ENCODE data around the gene C1orf52.

Gene C1orf52

DNA sequence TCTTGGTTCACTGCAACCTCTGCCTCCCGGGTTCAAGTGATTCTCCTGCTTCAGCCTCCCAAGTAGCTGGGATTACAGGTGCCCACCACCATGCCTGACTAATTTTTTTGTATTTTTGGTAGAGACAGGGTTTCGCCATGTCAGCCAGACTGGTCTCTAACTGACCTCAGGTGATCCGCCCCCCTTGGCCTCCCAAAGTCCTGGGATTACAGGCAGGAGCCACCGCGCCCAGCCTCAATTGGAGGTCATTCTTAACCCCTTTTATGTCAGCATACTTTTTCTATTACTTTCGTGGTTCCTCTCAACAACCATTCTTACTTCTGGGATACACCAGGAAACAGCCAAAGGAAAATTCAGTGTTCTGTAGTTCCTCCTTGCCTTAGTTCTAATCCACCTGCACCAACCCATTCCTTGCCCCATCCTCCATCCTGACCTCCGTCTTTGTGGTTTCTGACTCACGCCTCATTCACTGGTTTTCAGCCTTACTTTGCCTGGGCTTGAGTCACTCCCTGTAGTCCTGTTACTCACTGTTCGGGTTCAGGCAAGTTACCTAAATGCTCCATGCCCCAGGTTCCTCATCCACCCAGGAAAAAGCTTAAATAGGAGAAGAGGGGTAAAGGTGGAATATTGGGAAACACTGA, 29.9 kb upstream of the C1orf52 start:
- TF ChIP-seq ZNF274 (IDR thresholded peaks at IDR 0.05; ENCODE audit: low read depth, low read length) = no peak
- no peak overlapping the region for H3K4me3 ChIP-seq (ENCODE audit: low read length)

DNA sequence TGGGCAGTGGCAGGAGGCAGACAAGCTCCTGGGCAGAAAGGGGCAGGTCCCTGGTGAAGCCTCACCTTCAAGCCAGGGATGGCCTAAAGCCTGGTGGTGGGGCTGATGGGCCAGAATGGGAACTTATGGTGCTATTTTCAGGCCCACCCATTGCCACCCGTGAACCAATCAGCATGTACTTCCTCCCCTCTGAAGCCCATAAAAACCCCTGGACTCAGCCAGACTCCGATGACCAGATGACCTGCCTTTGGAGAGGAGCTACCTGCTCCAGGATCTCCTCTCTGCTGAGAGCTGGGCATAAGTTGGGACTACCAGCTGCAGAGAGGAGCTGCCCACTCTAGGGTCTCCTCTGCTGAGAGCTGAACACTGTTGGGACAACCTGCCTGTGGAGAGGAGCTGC, 24.7 kb upstream of the C1orf52 start:
- no peak for TF ChIP-seq ZNF274 (IDR thresholded peaks at IDR 0.05; ENCODE audit: low read depth, low read length)
- no peak overlapping the region for H3K4me3 ChIP-seq (ENCODE audit: low read length)

DNA sequence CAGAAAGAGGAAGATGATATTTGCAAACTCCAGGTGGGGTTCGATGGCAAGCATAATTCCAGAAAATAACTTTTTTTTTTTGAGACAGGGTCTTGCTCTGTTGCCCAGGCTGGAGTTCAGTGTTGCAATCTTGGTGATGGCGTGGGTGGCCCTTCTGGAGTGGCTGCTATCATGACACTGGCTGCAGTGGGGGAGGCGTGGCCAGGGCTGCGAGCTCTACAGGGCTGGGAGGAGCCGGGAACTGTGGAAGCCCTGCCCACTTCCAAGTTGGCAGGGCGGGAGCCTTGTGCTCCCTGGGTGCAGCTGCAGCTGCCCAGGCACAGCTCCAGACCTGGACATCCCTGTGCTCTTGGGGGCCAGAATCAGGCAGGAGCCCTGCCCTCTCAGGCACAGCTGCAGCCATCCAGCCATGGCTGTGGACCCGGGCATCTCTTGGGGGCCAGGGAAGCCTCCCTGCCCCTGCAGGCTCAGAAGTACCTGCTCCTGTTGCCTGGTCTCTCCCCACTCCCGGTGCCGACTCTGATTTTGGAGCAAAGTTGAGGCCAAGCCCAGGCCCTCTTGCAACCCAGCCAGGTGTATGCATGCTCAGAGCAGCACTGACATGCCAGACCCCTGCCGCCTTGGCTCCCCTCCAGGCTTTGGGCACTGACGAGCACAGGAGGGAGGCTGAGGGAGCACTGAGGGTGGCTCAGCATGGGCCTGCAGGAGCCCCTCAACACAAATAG, 24.2 kb upstream of the C1orf52 start:
- TF ChIP-seq ZNF274 (IDR thresholded peaks at IDR 0.05; ENCODE audit: low read depth, low read length) = no peak
- H3K4me3 ChIP-seq (ENCODE audit: low read length) = no peak overlapping the region

DNA sequence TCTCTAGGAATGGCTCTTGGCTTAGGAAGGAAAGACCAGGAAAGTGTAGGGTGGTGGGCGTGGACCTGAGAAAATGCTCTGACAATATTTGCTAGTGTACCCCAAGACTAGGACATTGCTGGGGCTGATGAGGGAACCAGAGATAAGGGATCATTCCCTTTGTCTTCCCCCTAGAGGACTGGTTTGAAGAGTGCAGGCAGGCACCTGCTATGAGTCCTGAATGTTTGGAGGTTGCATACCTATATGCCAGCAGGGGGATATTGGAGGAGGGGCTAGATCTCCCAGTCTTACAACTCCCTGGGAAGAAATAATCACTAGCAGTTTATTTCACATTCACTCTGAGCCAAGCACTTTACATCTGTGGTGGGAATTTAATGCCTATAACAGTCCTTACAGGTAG, 23.0 kb upstream of the C1orf52 start:
- H3K4me3 ChIP-seq (ENCODE audit: low read length) = no peak overlapping the region
- TF ChIP-seq ZNF274 (IDR thresholded peaks at IDR 0.05; ENCODE audit: low read depth, low read length) = no peak

DNA sequence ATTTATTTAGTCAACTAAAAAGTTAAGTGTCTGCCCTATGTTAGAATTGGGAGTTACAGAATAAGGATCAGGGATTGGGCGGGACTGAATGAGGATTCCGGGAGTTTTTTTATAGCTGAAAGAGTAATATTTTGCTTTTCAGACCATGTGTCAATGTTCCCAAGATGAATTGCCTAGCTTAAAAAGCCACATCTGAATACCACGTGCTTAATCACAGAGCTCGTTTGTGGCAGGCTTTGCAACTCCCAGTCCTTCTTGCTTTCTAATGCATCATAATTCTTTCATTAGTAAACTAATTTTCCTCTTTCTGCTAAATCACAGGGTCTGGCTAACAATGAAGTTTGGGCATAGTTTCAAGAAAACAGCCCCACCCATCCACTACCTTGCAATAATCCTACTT, 21.2 kb upstream of the C1orf52 start:
- TF ChIP-seq ZNF274 (IDR thresholded peaks at IDR 0.05; ENCODE audit: low read depth, low read length) = no peak
- no peak overlapping the region for H3K4me3 ChIP-seq (ENCODE audit: low read length)

DNA sequence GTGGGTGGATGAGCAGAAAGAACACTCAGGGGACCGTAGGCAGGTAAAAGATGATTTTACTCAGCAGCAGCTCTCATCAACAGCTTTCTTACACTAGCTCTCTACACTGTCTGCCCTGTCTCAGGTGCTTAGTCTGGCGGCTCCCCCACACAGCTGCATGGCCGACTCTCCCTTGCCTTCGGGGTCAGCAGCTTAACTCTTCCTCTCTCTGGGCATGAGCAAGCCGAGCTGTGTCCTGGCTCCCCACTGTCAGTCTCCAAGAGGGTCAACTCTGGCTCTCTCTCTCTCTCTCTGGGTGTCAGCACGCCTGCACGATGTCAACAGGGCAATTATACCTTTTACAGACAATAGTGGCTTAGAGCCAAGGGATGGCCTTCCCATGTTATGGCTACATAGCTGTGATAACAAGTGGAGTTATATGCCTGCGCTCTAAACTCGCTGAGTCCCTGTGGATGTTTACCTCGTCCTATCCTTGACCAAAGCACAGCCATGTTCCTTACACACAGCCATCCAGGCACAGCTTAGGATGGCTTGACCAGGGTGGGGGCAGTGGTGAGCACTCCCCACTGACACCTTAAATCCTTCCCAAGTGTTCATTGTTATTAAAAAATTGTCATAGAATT, 20.1 kb upstream of the C1orf52 start:
- no peak for TF ChIP-seq ZNF274 (IDR thresholded peaks at IDR 0.05; ENCODE audit: low read depth, low read length)
- no peak overlapping the region for H3K4me3 ChIP-seq (ENCODE audit: low read length)

DNA sequence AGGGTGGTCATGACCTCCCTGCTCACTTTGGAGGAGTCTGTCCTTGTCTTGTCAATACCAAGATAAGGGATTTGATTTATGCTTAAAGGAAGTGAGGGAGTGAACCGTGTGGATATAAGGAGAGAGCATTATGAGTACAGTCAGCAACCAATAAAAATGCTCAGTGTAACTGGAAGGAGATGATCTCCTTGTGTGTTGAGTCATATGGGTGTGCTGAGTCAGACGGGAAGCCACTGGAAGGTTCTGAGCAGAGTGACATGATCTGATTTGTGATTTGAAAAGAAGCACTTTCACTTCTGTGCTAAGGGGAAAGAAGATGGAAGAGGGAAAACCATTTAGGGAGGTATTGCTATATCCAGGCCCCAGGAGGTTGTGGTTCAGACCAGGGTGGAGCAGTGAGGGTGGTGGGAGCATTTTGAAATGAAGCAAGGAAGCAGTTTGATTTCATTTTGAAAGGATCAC, 19.4 kb upstream of the C1orf52 start:
- H3K4me3 ChIP-seq (ENCODE audit: low read length) = no peak overlapping the region
- no peak for TF ChIP-seq ZNF274 (IDR thresholded peaks at IDR 0.05; ENCODE audit: low read depth, low read length)

DNA sequence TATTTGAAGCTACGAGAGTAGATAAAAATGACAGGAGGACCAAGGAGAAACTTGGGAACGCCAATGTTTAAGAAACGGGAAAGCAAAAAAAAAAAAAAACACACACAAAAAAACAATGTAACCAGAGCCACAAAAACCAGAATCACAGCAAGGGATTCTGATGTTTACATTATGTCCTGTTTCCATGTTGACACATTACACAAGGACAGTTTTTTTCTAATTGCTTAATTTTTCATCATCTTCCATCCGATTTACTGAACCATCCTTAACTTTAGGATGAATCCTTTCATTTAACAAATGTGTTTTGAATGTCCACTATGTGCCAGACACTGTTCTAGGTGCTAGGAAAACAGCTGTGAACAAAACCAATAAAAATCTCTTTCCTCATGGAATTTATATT, 18.3 kb upstream of the C1orf52 start:
- no peak overlapping the region for H3K4me3 ChIP-seq (ENCODE audit: low read length)
- no peak for TF ChIP-seq ZNF274 (IDR thresholded peaks at IDR 0.05; ENCODE audit: low read depth, low read length)

DNA sequence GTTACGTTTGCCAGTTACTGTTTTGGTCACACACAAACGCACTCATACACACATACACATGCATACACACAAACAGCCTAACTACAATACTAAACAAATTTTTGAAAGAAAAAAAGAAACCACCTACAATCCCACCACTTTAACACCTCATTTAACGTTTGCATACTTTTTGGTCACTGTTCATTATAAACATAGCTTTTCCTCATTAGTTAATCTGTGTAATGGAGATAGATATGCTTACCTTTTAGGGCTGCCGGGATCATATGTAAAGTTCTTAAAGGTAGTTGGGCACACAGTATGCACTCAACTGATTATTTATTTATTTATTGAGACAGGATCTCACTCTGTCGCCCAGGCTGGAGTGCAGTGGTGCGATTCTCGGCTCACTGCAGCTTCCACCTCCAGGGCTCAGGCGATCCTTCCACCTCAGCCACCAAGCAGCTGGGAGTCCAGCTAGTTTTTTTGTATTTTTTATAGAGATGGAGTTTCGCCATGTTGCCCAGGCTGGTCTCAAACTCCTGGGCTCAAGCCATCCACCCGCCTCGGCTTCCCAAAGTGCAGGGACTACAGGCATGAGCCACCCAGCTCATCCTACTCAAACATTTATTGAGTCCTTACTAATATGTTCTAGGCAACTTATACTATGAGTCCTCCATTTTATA, 17.6 kb upstream of the C1orf52 start:
- H3K4me3 ChIP-seq (ENCODE audit: low read length) = peak overlapping the region; percentile 57

DNA sequence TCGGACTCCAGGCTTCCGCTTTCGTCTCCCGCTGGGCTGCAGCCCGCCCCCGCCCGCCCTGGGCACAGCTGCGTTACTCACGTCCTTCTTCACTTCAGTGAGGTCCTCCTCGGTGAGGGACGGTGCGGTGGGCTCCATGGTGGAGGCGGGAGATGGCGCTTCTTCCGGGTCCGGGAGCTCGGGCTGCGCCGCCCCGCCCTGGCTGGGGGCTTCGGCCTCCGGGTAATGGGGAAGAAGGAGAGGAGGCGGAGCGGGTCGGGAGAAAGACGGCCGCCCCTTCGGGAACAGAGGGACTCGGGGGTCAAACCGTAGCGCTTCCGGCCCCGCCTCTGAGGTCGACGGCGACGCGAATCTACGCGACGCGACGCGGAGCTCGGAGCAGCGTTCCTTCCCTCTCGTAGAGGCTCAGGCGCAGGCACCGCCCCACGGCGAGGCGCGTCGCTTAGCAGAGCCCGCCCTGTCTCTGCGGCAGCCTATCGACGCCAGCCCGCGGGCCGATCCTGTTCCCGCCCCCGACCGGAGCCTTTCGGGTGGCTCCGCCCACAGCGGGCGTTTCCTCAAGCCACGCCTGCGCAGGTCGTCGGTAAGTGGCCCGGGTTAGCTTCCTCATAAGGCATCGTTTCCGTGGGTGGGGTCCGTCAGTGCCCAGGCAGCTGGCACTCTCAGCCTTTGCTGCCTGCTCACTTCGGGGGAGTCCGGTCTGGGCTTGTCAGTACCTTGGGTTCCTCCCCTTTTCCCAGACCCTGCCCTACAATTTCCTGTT, 16.9 kb upstream of the C1orf52 start, which contains the start of gene BCL10:
Gene BCL10, minus strand, starts transcription at position 418 of the 763 bp plus-strand sequence. Its CDS starts 280 bp downstream, at position 138.
- no peak for TF ChIP-seq ZNF274 (IDR thresholded peaks at IDR 0.05; ENCODE audit: low read depth, low read length)
- H3K4me3 ChIP-seq (ENCODE audit: low read length) = peak within 1 kb of the TSS; percentile 74

More for the DNA sequence above, 17.6 kb upstream of the C1orf52 start:
- TF ChIP-seq ZNF274 (IDR thresholded peaks at IDR 0.05; ENCODE audit: low read depth, low read length) = no peak

DNA sequence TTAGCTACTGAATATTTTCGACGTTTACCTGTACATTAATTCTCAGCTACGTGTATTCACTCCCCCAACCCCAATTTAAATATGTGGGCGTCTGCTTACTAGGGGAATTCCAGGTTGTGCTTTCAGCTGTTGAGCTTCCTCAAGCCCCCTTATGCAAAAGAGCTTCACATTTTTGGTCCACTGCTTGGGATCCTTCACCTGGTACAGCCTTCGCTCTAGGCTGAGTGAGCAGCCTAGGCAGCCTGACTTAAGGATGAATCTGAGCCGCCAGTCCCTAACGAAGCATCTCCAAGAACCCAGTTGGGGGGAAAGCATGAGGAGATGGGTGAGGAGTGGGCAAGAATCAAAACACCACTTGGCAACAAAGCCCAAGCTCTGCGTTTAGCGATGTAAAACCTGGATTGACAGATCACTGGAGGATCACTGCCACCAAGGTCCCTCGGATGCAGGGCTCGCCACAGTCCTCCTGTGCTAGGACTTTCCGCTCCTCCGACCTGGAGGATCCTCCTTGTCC, 16.3 kb upstream of the C1orf52 start:
- peak overlapping the region; percentile 74 for H3K4me3 ChIP-seq (ENCODE audit: low read length)
- TF ChIP-seq ZNF274 (IDR thresholded peaks at IDR 0.05; ENCODE audit: low read depth, low read length) = no peak

DNA sequence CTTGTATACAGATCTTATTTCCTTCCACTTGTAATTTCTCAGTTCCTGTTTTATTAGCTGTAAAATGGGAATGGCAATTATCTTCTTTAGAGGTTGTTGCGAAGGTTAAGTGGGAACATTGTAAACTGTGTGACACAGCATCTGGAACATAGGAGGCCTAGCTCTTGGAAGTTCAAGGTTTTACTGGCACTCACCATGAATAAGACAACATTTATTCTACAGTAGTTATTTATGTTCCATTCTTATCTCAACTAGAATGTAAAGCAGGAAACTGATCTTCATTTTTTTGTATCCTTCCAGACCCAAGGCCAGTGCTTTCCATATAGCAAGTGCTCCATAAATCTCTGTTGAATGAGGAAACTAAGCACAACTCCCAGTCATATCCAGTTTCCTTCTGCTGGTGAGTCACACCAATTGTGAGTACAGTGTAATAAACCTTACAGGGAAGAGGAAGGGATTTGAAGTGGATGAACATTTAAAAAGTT, 15.5 kb upstream of the C1orf52 start:
- H3K4me3 ChIP-seq (ENCODE audit: low read length) = peak overlapping the region; percentile 74
- no peak for TF ChIP-seq ZNF274 (IDR thresholded peaks at IDR 0.05; ENCODE audit: low read depth, low read length)

DNA sequence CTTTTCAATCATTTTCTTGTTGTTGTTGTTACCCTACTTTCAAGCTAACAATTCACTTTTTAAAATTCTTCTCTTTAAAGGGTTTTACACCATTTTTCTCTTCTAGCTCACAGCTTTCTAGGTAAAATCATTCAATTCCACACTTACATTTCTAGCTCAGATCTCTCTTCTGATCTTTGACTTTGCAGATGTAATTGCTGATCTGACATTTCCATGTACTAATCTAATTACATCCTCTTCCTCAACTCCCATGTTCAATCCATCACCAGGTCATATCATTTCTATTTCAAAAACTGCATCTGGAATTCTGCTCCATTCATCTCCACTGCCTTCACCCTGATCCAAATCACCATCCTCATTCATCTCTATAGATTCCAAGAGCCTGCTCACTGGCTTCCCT, 13.9 kb upstream of the C1orf52 start:
- no peak for TF ChIP-seq ZNF274 (IDR thresholded peaks at IDR 0.05; ENCODE audit: low read depth, low read length)
- H3K4me3 ChIP-seq (ENCODE audit: low read length) = no peak overlapping the region

Measured in GM08714 (cell line).